Measurements from ENCODE around the gene COL4A5.

The COL4A5 gene

DNA sequence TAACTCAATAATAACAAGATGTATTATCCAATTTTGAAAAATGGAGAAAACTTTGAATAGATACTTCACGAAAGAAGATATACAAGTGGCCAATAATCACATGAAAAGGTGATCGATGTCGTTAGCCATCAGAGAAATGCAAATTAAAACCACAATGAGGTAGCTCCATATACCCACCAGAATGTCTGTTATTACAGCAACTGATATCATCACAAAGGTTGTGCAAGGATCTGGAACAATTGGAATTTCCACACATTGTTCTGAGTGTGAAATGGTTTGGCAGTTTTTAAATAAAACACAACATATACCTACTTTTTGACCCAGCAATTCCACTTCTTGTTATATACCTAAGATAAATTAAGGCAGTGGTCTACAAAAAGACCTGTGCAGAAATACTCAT, 225.1 kb downstream of the COL4A5 start:
- H3K27ac ChIP-seq (replicated peaks) = no peak overlapping the region
- DNase-seq (ENCODE audit: low read depth in 1 of 2, low spot score in 1 of 2) = no peak
- no peaks in the 10 kb centered on the region for H3K27me3 ChIP-seq (ENCODE audit: insufficient read depth, poor library complexity, severe bottlenecking)
- H3K4me3 ChIP-seq (replicated peaks; ENCODE audit: insufficient read depth, low read length) = no peak overlapping the region
- TF ChIP-seq GABPA (IDR thresholded peaks at IDR 0.05; ENCODE audit: low read depth) (no peak), POLR2AphosphoS5 (IDR thresholded peaks at IDR 0.05; ENCODE audit: low read depth) (no peak), SPI1 (IDR thresholded peaks at IDR 0.05; ENCODE audit: borderline replicate concordance, low read depth) (no peak)
- TF ChIP-seq, protein P1, sequence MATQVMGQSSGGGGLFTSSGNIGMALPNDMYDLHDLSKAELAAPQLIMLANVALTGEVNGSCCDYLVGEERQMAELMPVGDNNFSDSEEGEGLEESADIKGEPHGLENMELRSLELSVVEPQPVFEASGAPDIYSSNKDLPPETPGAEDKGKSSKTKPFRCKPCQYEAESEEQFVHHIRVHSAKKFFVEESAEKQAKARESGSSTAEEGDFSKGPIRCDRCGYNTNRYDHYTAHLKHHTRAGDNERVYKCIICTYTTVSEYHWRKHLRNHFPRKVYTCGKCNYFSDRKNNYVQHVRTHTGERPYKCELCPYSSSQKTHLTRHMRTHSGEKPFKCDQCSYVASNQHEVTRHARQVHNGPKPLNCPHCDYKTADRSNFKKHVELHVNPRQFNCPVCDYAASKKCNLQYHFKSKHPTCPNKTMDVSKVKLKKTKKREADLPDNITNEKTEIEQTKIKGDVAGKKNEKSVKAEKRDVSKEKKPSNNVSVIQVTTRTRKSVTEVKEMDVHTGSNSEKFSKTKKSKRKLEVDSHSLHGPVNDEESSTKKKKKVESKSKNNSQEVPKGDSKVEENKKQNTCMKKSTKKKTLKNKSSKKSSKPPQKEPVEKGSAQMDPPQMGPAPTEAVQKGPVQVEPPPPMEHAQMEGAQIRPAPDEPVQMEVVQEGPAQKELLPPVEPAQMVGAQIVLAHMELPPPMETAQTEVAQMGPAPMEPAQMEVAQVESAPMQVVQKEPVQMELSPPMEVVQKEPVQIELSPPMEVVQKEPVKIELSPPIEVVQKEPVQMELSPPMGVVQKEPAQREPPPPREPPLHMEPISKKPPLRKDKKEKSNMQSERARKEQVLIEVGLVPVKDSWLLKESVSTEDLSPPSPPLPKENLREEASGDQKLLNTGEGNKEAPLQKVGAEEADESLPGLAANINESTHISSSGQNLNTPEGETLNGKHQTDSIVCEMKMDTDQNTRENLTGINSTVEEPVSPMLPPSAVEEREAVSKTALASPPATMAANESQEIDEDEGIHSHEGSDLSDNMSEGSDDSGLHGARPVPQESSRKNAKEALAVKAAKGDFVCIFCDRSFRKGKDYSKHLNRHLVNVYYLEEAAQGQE (IDR thresholded peaks at IDR 0.05; ENCODE audit: insufficient replicate concordance, low read depth) = no peak
- TF ChIP-seq, protein P2, sequence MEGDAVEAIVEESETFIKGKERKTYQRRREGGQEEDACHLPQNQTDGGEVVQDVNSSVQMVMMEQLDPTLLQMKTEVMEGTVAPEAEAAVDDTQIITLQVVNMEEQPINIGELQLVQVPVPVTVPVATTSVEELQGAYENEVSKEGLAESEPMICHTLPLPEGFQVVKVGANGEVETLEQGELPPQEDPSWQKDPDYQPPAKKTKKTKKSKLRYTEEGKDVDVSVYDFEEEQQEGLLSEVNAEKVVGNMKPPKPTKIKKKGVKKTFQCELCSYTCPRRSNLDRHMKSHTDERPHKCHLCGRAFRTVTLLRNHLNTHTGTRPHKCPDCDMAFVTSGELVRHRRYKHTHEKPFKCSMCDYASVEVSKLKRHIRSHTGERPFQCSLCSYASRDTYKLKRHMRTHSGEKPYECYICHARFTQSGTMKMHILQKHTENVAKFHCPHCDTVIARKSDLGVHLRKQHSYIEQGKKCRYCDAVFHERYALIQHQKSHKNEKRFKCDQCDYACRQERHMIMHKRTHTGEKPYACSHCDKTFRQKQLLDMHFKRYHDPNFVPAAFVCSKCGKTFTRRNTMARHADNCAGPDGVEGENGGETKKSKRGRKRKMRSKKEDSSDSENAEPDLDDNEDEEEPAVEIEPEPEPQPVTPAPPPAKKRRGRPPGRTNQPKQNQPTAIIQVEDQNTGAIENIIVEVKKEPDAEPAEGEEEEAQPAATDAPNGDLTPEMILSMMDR (IDR thresholded peaks at IDR 0.05; ENCODE audit: insufficient read depth, low read length) = no peak

DNA sequence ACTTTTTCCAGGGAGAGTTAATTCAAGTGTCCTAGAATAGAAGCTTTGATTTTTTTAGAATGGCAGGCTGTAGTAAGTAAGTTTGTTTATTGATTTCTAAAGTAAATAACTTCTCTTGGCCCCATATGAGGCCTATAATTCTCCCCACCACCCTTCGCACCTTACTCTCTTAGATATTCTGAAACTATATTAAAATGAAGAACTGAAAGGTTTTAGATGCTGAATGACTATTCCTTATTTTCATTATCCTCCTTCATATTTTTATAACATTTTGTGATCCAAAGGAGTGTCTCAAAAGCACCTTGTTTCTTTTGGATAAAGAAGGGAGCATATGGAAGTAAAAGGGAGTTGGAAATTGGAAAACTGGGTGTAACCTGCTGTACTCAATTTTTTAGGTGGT, 226.5 kb downstream of the COL4A5 start:
- H3K27me3 ChIP-seq (ENCODE audit: insufficient read depth, poor library complexity, severe bottlenecking) = no peaks in the 10 kb centered on the region
- no peak for DNase-seq (ENCODE audit: low read depth in 1 of 2, low spot score in 1 of 2)
- no peak overlapping the region for H3K27ac ChIP-seq (replicated peaks)
- H3K4me3 ChIP-seq (replicated peaks; ENCODE audit: insufficient read depth, low read length) = no peak overlapping the region
- TF ChIP-seq, protein P1 (IDR thresholded peaks at IDR 0.05; ENCODE audit: insufficient replicate concordance, low read depth) = no peak
- TF ChIP-seq SPI1 (IDR thresholded peaks at IDR 0.05; ENCODE audit: borderline replicate concordance, low read depth) (no peak), POLR2AphosphoS5 (IDR thresholded peaks at IDR 0.05; ENCODE audit: low read depth) (no peak), GABPA (IDR thresholded peaks at IDR 0.05; ENCODE audit: low read depth) (no peak)
- TF ChIP-seq, protein P2 (IDR thresholded peaks at IDR 0.05; ENCODE audit: insufficient read depth, low read length) = no peak

DNA sequence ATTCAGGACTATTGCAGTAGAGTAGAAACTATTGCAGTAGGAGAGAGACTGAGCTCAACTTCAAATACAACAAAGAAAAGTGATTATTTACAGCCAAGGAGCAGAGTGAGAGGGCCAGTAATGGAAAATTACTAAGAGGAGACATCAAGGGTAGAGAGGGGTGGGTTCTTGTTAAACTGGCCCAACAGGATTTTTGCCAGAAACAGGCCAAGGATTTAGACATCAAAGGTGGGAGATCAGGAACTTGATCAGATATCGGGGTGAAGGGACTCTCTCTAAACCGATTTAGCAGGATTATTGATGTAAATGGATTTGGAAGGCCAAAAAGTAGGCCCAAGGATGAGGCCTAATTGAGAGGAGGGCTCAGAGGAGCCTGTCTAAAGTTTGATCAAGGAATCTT, 231.9 kb downstream of the COL4A5 start:
- H3K27me3 ChIP-seq (ENCODE audit: insufficient read depth, poor library complexity, severe bottlenecking) = no peaks in the 10 kb centered on the region
- no peak for DNase-seq (ENCODE audit: low read depth in 1 of 2, low spot score in 1 of 2)
- TF ChIP-seq GABPA (IDR thresholded peaks at IDR 0.05; ENCODE audit: low read depth) (no peak), POLR2AphosphoS5 (IDR thresholded peaks at IDR 0.05; ENCODE audit: low read depth) (no peak), SPI1 (IDR thresholded peaks at IDR 0.05; ENCODE audit: borderline replicate concordance, low read depth) (no peak)
- TF ChIP-seq, protein P2 (IDR thresholded peaks at IDR 0.05; ENCODE audit: insufficient read depth, low read length) = no peak
- TF ChIP-seq, protein P1 (IDR thresholded peaks at IDR 0.05; ENCODE audit: insufficient replicate concordance, low read depth) = no peak
- H3K27ac ChIP-seq (replicated peaks) = no peak overlapping the region
- no peak overlapping the region for H3K4me3 ChIP-seq (replicated peaks; ENCODE audit: insufficient read depth, low read length)
